ENCODE results near the gene CACNA1D.
"Not testable (repeated sequence)": the region's sequence is repeated elsewhere in the genome, so short reads cannot be mapped to it uniquely, and the experiment has no call there.

The CACNA1D gene

GRCh38 chr3:53571264-53571663 is 76.9 kb downstream of the CACNA1D start:
- no peak for FAIRE-seq
- no peak for TF ChIP-seq CTCF (IDR thresholded peaks at IDR 0.05; ENCODE audit: insufficient read depth, missing control alignments)

GRCh38 chr3:53572184-53572583 is 77.8 kb downstream of the CACNA1D start:
- not testable (repeated sequence) for FAIRE-seq

More at GRCh38 chr3:53571264-53571663, 76.9 kb downstream of the CACNA1D start:
- no peak for DNase-seq (ENCODE audit: insufficient read length, low spot score)

GRCh38 chr3:53577506-53577905 is 83.1 kb downstream of the CACNA1D start:
- DNase-seq (ENCODE audit: insufficient read length, low spot score) (no peak), FAIRE-seq (no peak)
- no peak for TF ChIP-seq CTCF (IDR thresholded peaks at IDR 0.05; ENCODE audit: insufficient read depth, missing control alignments)

More at GRCh38 chr3:53572184-53572583, 77.8 kb downstream of the CACNA1D start:
- not testable (repeated sequence) for DNase-seq (ENCODE audit: insufficient read length, low spot score)

GRCh38 chr3:53579636-53580035 is 85.2 kb downstream of the CACNA1D start:
- no peak for TF ChIP-seq CTCF (IDR thresholded peaks at IDR 0.05; ENCODE audit: insufficient read depth, missing control alignments)
- FAIRE-seq, result no peak
- DNase-seq (ENCODE audit: insufficient read length, low spot score), result no peak

GRCh38 chr3:53581671-53582070 is 87.3 kb downstream of the CACNA1D start:
- no peak for DNase-seq (ENCODE audit: insufficient read length, low spot score)
- no peak for TF ChIP-seq CTCF (IDR thresholded peaks at IDR 0.05; ENCODE audit: insufficient read depth, missing control alignments)
- no peak for FAIRE-seq

GRCh38 chr3:53583161-53583690 is 88.8 kb downstream of the CACNA1D start:
- DNase-seq (ENCODE audit: insufficient read length, low spot score) (no peak), FAIRE-seq (no peak)
- TF ChIP-seq CTCF (IDR thresholded peaks at IDR 0.05; ENCODE audit: insufficient read depth, missing control alignments), result no peak

GRCh38 chr3:53585049-53585448 is 90.6 kb downstream of the CACNA1D start:
- DNase-seq (ENCODE audit: insufficient read length, low spot score) (no peak), FAIRE-seq (no peak)
- TF ChIP-seq CTCF (IDR thresholded peaks at IDR 0.05; ENCODE audit: insufficient read depth, missing control alignments), result no peak

- FAIRE-seq, result no peak
Observed at GRCh38 chr3:53585627-53586026, 91.2 kb downstream of the CACNA1D start.

More at GRCh38 chr3:53585627-53586026, 91.2 kb downstream of the CACNA1D start:
- TF ChIP-seq CTCF (IDR thresholded peaks at IDR 0.05; ENCODE audit: insufficient read depth, missing control alignments), result no peak
- DNase-seq (ENCODE audit: insufficient read length, low spot score), result no peak

Measured in D721Med (cell line).